ENCODE measurements around the gene BMP7.

Gene BMP7

DNA sequence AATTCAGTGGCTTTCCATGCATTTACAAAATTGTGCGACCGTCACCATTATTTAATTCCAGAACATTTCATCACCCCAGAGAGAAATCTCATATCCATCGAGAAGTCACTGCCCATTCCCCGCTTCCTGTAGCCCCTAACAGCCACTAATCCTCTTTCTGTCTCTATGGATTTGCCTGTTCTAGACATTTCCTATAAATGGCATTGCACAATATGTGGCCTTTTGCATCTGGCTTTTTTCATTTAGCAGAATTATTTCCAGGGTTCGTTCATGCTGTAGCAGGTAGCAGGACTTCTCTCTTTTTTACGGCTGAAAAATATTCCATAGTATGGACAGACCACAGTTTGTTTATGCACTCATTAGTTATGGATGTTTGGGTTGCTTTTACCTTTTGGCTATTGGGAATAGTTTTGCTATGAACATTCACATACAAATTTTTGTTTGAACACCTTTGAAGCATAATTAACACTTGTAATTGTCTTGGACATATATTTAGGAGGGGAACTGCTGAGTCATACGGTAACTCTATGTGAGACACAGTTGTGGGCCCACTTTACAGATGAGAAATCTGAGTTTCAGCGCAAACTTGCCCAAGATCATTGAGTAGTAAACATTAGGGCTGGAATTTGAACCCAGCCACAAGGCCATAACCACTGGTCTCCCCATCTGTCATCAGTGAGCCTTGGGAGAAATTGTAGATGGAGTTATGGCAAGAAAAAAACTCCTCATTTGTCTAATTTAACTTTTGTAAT, 126.9 kb downstream of the BMP7 start:
- TF ChIP-seq, protein P1, sequence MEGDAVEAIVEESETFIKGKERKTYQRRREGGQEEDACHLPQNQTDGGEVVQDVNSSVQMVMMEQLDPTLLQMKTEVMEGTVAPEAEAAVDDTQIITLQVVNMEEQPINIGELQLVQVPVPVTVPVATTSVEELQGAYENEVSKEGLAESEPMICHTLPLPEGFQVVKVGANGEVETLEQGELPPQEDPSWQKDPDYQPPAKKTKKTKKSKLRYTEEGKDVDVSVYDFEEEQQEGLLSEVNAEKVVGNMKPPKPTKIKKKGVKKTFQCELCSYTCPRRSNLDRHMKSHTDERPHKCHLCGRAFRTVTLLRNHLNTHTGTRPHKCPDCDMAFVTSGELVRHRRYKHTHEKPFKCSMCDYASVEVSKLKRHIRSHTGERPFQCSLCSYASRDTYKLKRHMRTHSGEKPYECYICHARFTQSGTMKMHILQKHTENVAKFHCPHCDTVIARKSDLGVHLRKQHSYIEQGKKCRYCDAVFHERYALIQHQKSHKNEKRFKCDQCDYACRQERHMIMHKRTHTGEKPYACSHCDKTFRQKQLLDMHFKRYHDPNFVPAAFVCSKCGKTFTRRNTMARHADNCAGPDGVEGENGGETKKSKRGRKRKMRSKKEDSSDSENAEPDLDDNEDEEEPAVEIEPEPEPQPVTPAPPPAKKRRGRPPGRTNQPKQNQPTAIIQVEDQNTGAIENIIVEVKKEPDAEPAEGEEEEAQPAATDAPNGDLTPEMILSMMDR (IDR thresholded peaks at IDR 0.05; ENCODE audit: low read depth, low read length, missing control alignments): no peak
- H3K4me3 ChIP-seq (ENCODE audit: low read depth, low read length): no peak overlapping the region
- no peak for DNase-seq (ENCODE audit: low read depth)

DNA sequence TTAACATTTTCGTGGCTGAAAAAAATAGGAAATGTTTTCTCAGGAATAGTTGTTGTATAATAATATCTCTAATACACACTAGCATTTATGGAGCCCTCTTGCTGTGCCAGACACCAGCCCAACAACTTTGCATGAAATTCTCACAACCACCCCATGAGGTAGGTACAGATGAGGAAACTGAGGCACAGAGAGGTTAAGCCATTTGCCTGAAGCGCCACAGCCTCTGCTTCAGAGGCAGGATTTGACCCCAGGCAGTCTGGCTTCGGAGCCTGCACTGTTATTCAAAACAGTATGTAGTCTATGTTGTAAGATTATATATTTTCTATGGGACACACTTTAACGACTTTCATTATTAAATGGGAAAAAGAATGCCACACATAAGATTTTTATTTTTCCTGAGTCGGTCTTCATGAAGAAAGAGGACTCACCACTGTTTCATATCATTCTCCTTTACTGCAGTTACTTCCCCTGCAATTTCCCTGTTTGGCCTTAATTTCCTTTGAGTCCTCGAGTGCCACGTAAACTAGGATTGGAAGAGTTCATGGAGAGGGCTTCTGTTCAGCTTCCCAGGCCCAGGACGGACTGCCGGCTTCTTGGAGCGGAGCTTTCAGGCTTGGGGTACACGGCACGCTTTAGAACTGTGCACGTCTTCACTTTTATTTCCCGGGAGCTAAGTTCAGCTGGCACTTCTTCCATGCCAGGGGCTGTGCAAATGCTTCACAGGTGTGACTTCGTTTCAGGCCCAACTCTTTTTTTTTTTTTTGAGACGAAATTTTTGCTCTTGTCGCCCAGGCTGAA, 128.0 kb downstream of the BMP7 start:
- H3K4me3 ChIP-seq (ENCODE audit: low read depth, low read length): no peak overlapping the region
- TF ChIP-seq, protein P1 (IDR thresholded peaks at IDR 0.05; ENCODE audit: low read depth, low read length, missing control alignments): no peak
- DNase-seq (ENCODE audit: low read depth): no peak

DNA sequence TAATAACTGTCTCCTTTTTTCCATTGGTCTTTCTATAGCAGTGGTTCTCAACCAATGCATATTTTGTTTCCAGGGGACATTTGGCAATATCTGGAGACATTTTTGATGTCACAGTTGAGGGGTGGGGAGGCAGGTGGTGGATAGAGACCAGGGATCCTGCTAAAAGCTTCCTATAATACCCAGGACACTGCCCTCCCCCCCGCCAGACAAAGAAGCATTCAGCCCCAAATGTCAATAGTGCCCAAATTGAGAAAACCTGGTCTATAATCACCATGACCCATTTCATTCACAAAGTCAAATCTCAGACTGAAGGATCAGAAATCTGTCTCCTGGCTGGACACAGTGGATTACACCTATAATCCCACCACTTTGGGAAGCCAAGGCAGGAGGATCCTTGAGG, 128.8 kb downstream of the BMP7 start:
- no peak for DNase-seq (ENCODE audit: low read depth)
- no peak overlapping the region for H3K4me3 ChIP-seq (ENCODE audit: low read depth, low read length)
- TF ChIP-seq, protein P1 (IDR thresholded peaks at IDR 0.05; ENCODE audit: low read depth, low read length, missing control alignments): no peak

DNA sequence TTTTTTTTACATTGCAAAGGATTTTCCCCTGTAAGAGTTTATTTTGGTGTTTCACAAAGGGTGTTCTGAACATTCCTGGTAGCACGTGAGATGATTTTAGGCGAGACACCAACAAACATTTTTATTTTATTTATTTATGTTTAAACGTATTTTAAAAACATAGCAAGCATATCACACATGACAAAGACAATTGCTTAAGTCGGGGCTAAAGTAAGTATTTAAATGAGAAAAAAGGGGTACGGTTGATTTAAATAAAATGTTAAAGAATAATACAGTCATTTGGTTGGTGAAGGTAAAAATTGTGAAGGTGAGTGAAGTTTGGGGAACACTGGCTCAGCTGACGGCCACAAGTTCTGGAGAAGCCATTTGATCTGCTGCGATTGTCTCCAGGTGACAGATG, 129.7 kb downstream of the BMP7 start:
- H3K4me3 ChIP-seq (ENCODE audit: low read depth, low read length): no peak overlapping the region
- TF ChIP-seq, protein P1 (IDR thresholded peaks at IDR 0.05; ENCODE audit: low read depth, low read length, missing control alignments): no peak
- no peak for DNase-seq (ENCODE audit: low read depth)

DNA sequence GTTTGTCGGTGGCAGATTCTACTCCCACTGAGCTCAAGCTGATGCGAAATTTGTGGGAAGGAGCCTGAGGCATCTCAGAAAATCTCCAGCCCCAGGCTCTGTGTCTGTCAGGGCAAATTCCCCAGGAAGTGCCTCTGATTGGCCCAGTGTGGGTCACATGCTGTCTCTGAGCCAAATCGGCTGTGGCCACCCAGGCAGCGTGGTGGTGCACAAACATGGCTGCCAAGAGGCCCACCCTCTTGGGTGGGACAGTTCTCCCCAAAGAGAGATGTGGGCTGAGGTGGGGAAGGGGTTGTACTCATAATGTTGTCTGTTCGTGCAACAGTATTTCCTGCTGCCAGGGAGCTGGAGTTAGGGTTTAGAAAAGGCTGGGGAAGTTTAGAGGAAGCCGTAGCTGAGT, 130.6 kb downstream of the BMP7 start:
- TF ChIP-seq, protein P1 (IDR thresholded peaks at IDR 0.05; ENCODE audit: low read depth, low read length, missing control alignments): no peak
- DNase-seq (ENCODE audit: low read depth): no peak
- no peak overlapping the region for H3K4me3 ChIP-seq (ENCODE audit: low read depth, low read length)

DNA sequence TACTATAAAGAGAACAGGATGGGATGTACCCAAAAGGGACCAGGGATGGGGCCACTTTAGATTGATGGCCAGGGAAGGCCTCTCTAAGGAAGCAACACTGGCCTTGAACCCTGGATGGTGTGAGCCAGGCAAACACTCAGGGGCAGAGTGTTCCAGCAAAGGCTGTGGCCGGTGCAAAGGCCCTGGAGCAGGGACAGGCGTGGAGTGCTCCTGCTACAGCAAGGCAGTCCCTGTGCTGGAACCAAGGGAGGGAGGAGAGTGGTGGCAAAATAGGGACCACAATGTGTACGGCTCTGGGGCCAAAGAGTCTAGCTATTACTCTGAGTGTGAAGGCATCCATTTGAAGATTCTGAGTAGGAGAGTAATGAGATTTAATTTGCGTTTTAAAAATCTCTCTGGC, 131.6 kb downstream of the BMP7 start:
- TF ChIP-seq, protein P1 (IDR thresholded peaks at IDR 0.05; ENCODE audit: low read depth, low read length, missing control alignments): no peak
- no peak overlapping the region for H3K4me3 ChIP-seq (ENCODE audit: low read depth, low read length)
- DNase-seq (ENCODE audit: low read depth): no peak
